Endothelial cell of umbilical vein (primary cell): ENCODE results near the gene NHERF2. TPM values are rescaled to one million over a fixed set of nuclear protein-coding genes. Genes with fewer than 3 reads are reported as not detected.
A peak's percentile ranks its signal among the peaks of the same experiment; 100 is the strongest.

Experiments
- BruUV-seq: library from RNA; stranded (reverse); fragments of 400-500 nt; replicated peaks from 2 replicates; lab custom pipeline; 2021; lab: Mats Ljungman, UMichigan
- CTCF ChIA-PET: fragments of 300-600, 350-600 bp; sonication (Branson Sonifier 250); formaldehyde crosslinking; loops from one replicate; lab custom pipeline; 2021; ENCODE audit warnings: antibody characterized with exemption, inconsistent platforms; lab: Charles Lee
- POLR2A ChIA-PET: fragments of 300-600, 350-600 bp; sonication (Branson Sonifier 250); formaldehyde crosslinking; loops from one replicate; lab custom pipeline; 2021; ENCODE audit warnings: antibody characterized with exemption, inconsistent platforms; lab: Charles Lee
- DNase-seq: peaks from one replicate; pipeline ENCODE4 v3.0.0-alpha.2; 2011; ENCODE audit warnings: low read depth, low spot score
- FAIRE-seq: peaks from 2 replicates; lab custom pipeline; 2011; peaks lifted over from hg19 to GRCh38; lab: Jason Lieb, UNC
- H2AFZ ChIP-seq: 2 replicates; pipeline ENCODE4 v1.6.0; 2012; ENCODE audit warnings: low read depth, low read length, control low read depth, inconsistent platforms
- H3K27ac ChIP-seq: 2 replicates; pipeline ENCODE4 v1.5.1; 2011; ENCODE audit warnings: low read depth, mild to moderate bottlenecking, control low read depth, low read length, moderate library complexity; ENCODE audit not compliant: insufficient read depth
- H3K27me3 ChIP-seq, 2 experiments: 2 replicates each; pipeline versions ENCODE4 v1.6.0 to v1.6.1; 2011; ENCODE audit warnings: low read length in 2 of 2, mixed read lengths in 1 of 2; ENCODE audit not compliant: control insufficient read depth in 2 of 2, insufficient read depth in 2 of 2
- H3K36me3 ChIP-seq, 2 experiments: 2 replicates in 1 of 2; 3 replicates in 1 of 2; pipeline ENCODE4 v1.5.1; 2011; ENCODE audit warnings: low read length in 2 of 2, mild to moderate bottlenecking in 1 of 2, moderate library complexity in 1 of 2; ENCODE audit not compliant: control insufficient read depth in 2 of 2, insufficient read depth in 2 of 2; ENCODE audit errors: extremely low read depth in 1 of 2
- H3K4me1 ChIP-seq: 3 replicates; pipeline ENCODE4 v1.5.1; 2011; ENCODE audit warnings: mild to moderate bottlenecking, low read length; ENCODE audit not compliant: control insufficient read depth, insufficient read depth; ENCODE audit errors: extremely low read depth
- H3K4me2 ChIP-seq: 2 replicates; pipeline ENCODE4 v1.6.1; 2011; ENCODE audit warnings: low read length, control low read depth, mixed read lengths; ENCODE audit not compliant: insufficient read depth
- H3K4me3 ChIP-seq, 3 experiments: fragments of 200-600 bp in 1 of 3; sonication (generic), shearing (Covaris generic) in 1 of 3; replicated peaks in 1 of 3; 2 replicates each; pipeline ENCODE4 v1.5.1; 2011 to 2016; ENCODE audit warnings: control low read depth in 3 of 3, low read length in 3 of 3, mild to moderate bottlenecking in 2 of 3, inconsistent platforms in 1 of 3, low read depth in 1 of 3, moderate library complexity in 1 of 3; ENCODE audit not compliant: insufficient read depth in 1 of 3
- H3K79me2 ChIP-seq: 2 replicates; pipeline ENCODE4 v1.6.0; 2012; ENCODE audit warnings: low read length, inconsistent platforms; ENCODE audit not compliant: control insufficient read depth, insufficient read depth
- H3K9ac ChIP-seq: replicated peaks from 2 replicates; pipeline ENCODE3; 2011; ENCODE audit warnings: low read length, control low read depth; ENCODE audit not compliant: insufficient read depth; ENCODE audit errors: extremely low read depth
- H3K9me1 ChIP-seq: replicated peaks from 3 replicates; pipeline ENCODE4 v1.6.0; 2011; ENCODE audit warnings: mild to moderate bottlenecking, low read length; ENCODE audit not compliant: control insufficient read depth, insufficient read depth; ENCODE audit errors: extremely low read depth
- H3K9me3 ChIP-seq: replicated peaks from 2 replicates; pipeline ENCODE4 v1.5.1; 2012; ENCODE audit warnings: low read length, inconsistent platforms; ENCODE audit not compliant: control insufficient read depth, insufficient read depth
- H4K20me1 ChIP-seq: replicated peaks from 2 replicates; pipeline ENCODE3; 2011; ENCODE audit warnings: mild to moderate bottlenecking, low read length; ENCODE audit not compliant: control insufficient read depth, insufficient read depth; ENCODE audit errors: extremely low read depth
- GATA2 ChIP-seq: IDR thresholded peaks from 2 replicates; pipeline ENCODE4 v1.7.0; 2011; ENCODE audit warnings: low read depth, mild to moderate bottlenecking, moderate library complexity, mixed read lengths, low read length; ENCODE audit not compliant: insufficient read length, insufficient read depth
- MYC ChIP-seq: IDR thresholded peaks from one replicate; pipeline ENCODE4 v1.6.1; 2011; ENCODE audit warnings: mild to moderate bottlenecking, low read depth, low read length
- POLR2A ChIP-seq: IDR thresholded peaks from 2 replicates; pipeline ENCODE4 v1.6.1; 2012; ENCODE audit warnings: low read depth, mild to moderate bottlenecking, control low read depth, low read length
- dilution Hi-C: fragments of 300-500 bp; cut with MboI; formaldehyde crosslinking; loops from one replicate; pipeline ENCODE4 v1.15.0; 2019; ENCODE audit warnings: low sequenced_read_pairs; ENCODE audit not compliant: extremely low pct_ligation_motif_present
- intact Hi-C: fragments of 100-400 bp; cut with micrococcal nuclease; formaldehyde crosslinking; loops from one replicate; pipeline ENCODE4 v1.10.0; 2022
- polyA plus RNA-seq, 4 experiments: library from polyadenylated mRNA; depleted of rRNA in 3 of 4; stranded (reverse) in 3 of 4; unstranded in 1 of 4; fragments of >200 nt; gene quantifications; 2 replicates each; pipeline versions ENCODE4 v1.2.1 to v1.2.3, GENCODE V29; 2011 to 2012; ENCODE audit warnings: missing spikeins in 1 of 4
- total RNA-seq: library from RNA; stranded (reverse); gene quantifications from 2 replicates; pipeline ENCODE4 v1.2.3, GENCODE V29; 2021
- TF ChIP-seq, protein P1 (sequence below), 2 donors: IDR thresholded peaks; 1 replicate in 1 of 2; 2 replicates in 1 of 2; pipeline ENCODE4 v1.5.1; 2011; ENCODE audit warnings: low read length in 2 of 2, mild to moderate bottlenecking in 2 of 2, moderate library complexity in 2 of 2, control low read depth in 1 of 2, inconsistent platforms in 1 of 2, low read depth in 1 of 2; ENCODE audit not compliant: insufficient read depth in 1 of 2; ENCODE audit errors: extremely low read depth in 1 of 2

Gene NHERF2
- total and polyA plus RNA-seq, 2 donors (not counting 3 experiments of a cell fraction or from before 2014, with no cell fraction given): 65.2 to 71.2 TPM

DNA sequence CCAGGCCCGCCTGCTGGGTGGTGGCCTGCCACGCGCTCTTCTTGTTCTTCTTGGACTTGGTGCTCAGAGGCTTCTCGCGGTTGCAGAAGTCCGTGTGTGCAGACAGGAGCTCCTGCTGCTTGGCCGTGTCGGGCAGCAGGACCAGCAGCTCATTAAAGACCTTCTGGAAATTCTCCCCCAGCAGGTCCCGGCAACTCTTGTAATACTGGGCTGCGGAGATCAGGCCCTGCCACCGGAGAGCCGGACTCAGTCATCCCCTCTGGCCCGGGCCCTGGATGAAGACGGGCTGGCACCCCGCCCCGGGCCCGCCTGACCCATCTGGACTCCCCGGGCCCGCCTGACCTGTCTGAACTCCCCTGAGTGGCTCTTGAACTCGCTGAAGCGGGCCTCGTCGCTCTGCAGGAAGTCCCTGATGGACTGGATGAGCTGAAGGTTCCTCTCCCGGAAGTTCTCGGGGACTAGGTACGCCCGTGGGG is 28.3 kb upstream of the NHERF2 start:
- Histone ChIP-seq H2AFZ (no peak overlapping the region), H3K4me3 (no peak overlapping the region), H3K4me1 (no peaks in the 10 kb centered on the region), H3K79me2 (peaks cover 8% of the 10 kb centered on the region), H3K9ac (no peak overlapping the region), H3K4me2 (no peak overlapping the region), H3K27ac (no peak overlapping the region), H3K9me1 (no peaks in the 10 kb centered on the region), H3K27me3 (no peaks in the 10 kb centered on the region), H4K20me1 (no peaks in the 10 kb centered on the region), H3K9me3 (no peaks in the 10 kb centered on the region), H3K36me3 (peaks cover 0 to 53% of the 10 kb centered on the region in 2 experiments)
- POLR2A ChIA-PET: no interaction called here
- FAIRE-seq: no peak
- CTCF ChIA-PET: interaction anchor here (0.5 kb wide), 1 partner anchor 154 kb away, joined by 4 read pairs; no protein-coding TSS in a partner anchor
- TF ChIP-seq, protein P1, sequence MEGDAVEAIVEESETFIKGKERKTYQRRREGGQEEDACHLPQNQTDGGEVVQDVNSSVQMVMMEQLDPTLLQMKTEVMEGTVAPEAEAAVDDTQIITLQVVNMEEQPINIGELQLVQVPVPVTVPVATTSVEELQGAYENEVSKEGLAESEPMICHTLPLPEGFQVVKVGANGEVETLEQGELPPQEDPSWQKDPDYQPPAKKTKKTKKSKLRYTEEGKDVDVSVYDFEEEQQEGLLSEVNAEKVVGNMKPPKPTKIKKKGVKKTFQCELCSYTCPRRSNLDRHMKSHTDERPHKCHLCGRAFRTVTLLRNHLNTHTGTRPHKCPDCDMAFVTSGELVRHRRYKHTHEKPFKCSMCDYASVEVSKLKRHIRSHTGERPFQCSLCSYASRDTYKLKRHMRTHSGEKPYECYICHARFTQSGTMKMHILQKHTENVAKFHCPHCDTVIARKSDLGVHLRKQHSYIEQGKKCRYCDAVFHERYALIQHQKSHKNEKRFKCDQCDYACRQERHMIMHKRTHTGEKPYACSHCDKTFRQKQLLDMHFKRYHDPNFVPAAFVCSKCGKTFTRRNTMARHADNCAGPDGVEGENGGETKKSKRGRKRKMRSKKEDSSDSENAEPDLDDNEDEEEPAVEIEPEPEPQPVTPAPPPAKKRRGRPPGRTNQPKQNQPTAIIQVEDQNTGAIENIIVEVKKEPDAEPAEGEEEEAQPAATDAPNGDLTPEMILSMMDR (IDR thresholded peaks at IDR 0.05; ENCODE audit: extremely low read depth in 1 of 2, insufficient read depth in 1 of 2, low read depth in 1 of 2, low read length in 2 of 2): no peak
- TF ChIP-seq POLR2A: no peak
- no peak for TF ChIP-seq MYC
- no peak for TF ChIP-seq GATA2
- no peak for DNase-seq
- BruUV-seq: TSS peak; percentile 36
- intact Hi-C loops: no loop called here
- dilution Hi-C loops: no loop called here
